C4-2B (cell line): ENCODE measurements around the gene SETX.

Experiments used
- H3K27ac ChIP-seq: fragments of 450-650 bp; 2 replicates; pipeline ENCODE4 v1.5.1; 2017
- ZFX ChIP-seq: fragments of 450-650 bp; IDR thresholded peaks from 2 replicates; pipeline ENCODE4 v1.6.1; 2017
- TF ChIP-seq, protein P1 (sequence below): fragments of 450-650 bp; conservative IDR thresholded peaks from 2 replicates; pipeline ENCODE4 v1.5.1; 2017; ENCODE audit warnings: mild to moderate bottlenecking

Gene SETX

DNA sequence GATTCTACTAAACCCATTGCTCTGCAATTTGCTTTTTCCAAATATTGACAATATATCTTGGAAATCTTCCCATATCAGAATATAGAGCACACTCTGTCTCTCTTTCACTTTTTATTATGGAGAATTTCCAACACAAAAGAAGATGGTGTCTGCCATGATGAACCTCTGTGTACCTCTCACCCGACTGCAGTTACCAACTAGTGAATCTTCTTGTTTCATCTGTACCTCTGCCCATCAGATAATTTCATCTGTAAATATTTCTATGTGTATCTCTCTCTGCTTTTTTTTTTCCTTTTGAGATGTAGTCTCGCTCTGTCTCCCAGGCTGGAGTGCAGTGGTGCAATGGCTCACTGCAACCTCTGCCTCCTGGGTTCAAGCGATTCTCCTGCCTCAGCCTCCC, 130.1 kb downstream of the SETX start:
- peak overlapping the region; percentile 75 for H3K27ac ChIP-seq
- TF ChIP-seq, protein P1, sequence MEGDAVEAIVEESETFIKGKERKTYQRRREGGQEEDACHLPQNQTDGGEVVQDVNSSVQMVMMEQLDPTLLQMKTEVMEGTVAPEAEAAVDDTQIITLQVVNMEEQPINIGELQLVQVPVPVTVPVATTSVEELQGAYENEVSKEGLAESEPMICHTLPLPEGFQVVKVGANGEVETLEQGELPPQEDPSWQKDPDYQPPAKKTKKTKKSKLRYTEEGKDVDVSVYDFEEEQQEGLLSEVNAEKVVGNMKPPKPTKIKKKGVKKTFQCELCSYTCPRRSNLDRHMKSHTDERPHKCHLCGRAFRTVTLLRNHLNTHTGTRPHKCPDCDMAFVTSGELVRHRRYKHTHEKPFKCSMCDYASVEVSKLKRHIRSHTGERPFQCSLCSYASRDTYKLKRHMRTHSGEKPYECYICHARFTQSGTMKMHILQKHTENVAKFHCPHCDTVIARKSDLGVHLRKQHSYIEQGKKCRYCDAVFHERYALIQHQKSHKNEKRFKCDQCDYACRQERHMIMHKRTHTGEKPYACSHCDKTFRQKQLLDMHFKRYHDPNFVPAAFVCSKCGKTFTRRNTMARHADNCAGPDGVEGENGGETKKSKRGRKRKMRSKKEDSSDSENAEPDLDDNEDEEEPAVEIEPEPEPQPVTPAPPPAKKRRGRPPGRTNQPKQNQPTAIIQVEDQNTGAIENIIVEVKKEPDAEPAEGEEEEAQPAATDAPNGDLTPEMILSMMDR = no peak
- no peak for TF ChIP-seq ZFX

DNA sequence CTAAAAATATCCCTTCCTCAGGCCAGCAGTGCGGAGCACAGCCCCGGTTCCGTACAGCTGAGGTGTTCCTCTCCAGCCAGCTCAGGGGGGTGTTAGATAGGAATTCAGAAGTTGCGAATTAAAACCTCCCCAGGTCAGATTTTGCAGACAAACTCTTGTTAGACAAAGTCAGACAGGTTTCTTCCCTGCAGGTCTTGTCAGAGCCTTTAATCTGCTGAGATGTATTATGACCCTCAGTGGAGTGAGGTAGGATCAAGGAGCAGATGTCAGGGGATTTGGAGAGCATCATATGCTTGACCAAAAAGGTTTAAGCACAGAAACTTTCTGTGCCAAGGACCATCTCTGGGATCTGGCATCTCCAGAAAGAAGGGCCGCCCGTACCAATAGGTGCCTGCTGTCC, 132.8 kb downstream of the SETX start:
- H3K27ac ChIP-seq = peak overlapping the region; percentile 75
- TF ChIP-seq, protein P1 = no peak
- TF ChIP-seq ZFX = no peak

DNA sequence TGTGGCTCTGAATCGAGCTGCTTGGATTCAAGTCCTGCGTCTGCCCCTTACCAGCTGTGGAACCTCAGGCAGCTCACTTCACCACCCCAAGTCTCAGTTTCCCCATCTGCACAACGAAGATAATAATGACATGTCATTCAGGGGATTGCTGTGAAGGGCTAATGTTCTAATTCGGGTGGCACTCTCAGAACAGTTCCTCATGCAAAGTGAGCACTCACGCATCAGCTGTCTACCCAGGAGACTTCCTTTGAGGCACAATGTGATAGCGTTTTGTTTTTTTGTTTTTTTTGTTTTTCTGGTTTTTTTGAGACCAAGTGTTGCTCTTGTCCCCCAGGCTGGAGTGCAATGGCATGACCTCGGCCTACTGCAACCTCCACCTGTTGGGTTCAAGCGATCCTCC, 136.6 kb downstream of the SETX start:
- no peak overlapping the region for H3K27ac ChIP-seq
- TF ChIP-seq, protein P1 = no peak
- no peak for TF ChIP-seq ZFX

DNA sequence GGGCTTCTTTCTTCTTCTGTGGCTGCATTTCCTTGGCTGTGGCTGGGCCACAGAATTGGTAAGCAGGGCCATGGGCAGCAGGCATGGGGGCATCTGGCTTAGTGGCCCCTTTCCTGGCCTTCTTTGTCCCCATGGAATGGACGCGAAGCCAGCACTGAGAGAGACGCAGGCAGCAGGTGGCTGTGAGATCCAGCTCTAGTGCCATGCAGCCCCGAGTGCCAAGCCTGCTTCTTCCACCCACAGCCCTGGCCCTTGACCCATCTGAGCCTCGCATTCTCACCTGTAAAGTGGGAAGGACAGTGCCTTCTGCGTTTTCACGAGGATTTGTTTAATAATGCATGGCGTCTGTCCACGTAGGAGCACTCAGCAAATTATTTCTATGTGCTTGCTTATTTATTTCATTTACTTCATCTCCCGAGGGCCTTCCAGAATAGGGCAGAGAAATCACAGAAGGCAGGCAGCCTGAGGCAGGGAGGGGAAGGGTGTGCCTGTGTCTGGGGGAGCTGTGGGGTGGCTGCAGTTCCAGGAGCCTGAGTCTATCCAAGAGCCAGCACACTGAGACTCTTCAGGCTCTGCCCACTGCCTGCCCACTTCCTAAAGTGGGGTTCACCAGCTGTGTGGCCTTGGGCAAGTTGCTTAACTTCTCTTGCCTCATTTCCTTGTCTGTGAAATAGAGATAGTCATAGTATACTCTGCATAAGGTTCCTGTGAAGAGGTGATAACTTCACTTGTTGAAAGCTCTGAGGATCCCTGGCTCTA, 137.7 kb downstream of the SETX start:
- no peak overlapping the region for H3K27ac ChIP-seq
- TF ChIP-seq ZFX = no peak

DNA sequence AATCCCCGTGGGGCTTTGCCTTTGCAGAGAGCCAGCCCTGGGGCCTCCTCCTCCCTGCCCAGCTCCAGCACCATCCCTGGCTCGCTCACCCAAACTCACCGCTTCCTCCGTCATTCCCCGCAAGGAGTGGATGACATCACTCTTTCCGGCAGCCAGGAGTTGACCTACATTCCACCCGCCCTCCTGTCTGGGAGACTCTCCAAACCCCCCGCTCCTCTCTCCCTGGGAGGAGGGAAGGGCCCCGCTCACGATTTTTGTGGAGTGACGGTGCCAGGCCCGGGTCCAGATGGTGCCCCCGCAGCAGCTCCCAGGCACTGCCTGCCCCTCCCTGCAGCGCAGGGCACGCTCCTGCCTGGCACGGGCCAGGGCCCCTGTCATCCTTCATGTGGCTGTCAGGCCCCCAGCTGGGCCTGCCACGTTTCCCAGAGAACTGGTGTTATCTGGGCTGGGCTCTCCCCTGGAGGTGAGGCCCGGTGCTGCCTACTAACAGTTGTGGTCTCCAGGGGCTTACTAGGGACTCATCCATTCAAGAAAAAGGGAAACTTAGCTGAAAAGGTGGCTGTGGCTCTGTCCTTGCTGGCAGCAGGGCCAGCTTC, 140.7 kb downstream of the SETX start:
- TF ChIP-seq, protein P1 = no peak
- TF ChIP-seq ZFX = no peak
- H3K27ac ChIP-seq = no peak overlapping the region

DNA sequence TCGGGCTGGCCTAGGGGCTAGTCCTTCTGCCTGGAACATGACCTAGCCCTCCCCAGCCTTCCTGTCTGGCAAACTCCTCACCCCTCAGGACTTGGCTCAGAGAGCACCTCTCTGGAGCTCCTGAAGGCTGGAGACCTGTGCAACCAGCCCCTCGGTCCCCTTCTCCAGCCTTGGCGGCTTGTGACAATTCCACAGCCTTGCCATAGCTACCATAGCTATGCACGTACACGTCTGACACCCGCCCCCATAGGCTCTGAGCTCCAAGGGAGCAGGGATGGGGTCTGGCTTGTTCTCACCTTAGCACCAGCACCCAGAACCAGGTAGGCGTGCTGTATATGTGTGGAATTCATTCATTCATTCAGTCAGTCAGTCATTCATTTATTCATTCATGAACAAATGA, 143.2 kb downstream of the SETX start:
- H3K27ac ChIP-seq = no peak overlapping the region
- TF ChIP-seq, protein P1 = no peak
- no peak for TF ChIP-seq ZFX
